ENCODE measurements around the gene CFAP58.

CFAP58 gene

DNA sequence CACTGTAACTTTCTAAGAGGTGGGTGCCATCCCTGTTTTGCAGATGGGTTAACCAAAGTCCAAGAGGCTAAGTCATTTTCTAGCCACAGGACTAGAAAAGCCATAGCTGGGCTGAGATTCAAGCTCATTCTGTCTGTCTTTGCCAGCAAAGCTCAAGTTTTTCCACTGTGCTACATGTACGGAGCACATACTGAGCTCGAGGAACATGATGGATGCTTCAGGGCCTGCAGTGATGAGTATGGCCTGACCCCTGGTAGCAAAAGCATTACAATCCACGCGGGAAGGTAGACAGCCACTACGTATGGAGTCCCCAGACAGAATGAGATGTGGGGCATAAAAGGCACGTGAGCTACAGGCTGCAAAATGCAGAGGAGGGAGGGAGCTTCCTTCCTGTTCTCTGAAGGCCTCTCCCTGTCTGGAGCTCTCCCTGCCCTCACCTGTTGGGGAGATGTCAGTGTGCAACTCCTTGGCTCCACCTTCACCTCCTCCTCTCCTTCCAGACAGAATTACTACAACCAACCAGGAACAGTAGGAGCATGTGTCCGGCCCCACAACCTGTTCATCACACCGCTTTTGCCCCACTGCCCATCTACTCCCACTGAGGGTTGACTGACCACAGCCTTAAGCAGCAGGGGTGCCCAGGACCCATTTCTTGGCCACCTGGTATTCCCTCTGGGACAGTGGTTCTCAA, 31.8 kb upstream of the CFAP58 start:
- no peak for DNase-seq

DNA sequence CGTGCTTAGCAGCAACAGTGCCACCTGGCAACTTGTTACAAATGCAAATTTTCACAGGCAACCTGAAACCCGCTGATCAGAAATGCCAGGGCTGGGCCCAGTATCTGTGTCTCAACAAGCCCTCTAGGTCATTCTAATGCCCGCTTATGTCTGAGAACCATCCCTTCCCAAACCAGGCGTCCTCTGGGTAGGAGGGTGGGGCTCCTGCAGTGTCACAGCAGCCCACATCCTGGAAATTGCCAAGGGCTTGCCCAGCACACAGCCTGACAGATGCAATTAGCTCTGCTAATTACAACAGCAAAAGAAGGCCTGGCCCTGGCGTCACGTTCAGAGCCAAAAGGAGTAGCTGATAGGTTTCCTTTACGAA, 31.2 kb upstream of the CFAP58 start:
- DNase-seq, result no peak

DNA sequence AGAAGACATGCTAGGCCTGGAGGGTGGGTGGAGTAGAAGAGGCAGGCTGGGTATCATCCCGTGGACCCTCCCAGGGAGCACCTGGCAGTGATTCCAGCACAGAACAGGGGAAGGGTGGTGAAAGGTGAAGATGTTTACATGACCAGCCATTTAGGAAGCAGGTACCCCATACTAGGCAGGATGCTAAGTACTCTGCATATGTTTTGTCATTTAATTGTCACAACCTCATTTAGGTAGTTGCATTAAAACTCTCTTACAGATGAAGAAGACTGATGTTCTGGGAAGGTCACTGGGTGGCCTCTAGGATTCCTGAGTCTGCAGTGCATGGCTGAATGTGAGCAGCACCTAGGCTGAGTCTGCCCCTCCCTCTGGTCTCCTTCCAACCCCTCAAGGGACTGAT, 30.5 kb upstream of the CFAP58 start:
- DNase-seq, result no peak

DNA sequence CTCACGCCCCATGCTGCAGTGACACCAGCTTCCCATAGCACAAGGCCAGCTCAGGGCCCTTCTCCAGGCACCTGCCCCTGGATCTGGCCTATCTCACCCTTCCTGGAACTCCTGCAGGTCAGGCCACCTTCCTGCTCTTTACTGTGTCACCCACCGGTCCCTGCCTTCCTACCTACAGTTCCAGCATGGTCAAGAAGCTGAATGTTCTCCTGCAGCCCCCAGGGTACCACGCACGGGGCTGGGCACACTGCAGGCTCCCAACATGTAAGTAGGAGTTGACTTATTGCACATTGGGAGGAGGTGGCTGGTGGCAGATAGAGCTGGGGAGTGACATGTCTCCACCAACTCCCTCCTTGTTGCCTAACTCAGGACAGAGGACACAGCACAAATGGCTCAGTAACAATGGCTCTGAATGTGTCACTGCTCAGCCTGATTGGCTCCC, 29.9 kb upstream of the CFAP58 start:
- DNase-seq, result no peak

DNA sequence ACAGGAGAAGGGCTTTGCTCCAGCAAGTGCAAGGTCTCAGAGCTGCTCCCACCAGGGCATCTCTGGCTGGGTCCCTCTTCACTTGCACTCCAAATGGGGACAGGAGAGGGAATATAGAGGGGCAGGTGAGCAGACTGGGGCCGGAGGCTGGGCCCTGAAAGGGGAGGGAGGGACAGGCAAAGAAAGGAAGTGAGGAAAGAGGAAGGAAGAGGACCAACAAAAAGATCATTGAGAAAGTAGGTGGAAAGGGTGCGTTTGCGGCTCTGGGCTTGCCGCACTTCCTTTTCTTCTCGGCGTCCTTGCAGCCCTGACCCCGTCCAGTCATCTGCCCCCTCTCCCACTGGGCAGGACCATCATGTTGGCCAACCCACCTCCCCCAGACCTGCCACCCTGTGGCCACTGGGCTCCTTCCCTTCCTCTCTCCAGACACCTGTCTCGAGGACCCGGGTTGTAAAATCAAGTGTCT, 29.4 kb upstream of the CFAP58 start:
- DNase-seq, result no peak

DNA sequence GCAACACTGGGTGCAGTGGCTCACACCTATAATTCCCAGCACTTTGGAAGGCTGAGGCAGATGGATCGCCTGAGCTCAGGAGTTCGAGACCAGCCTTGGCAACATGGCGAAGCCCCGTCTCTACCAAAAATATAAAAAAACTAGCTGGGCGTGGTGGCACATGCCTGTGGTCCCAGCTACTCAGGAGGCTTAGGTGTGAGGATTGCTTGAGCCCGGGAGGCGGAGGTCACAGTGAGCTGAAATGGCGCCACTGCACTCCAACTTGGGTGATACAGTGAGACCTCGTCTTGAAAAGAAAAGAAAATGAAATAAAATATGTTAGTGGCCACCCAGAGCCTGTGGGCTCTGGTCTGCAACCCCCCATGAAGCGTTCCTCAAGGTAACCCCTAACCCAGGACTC, 28.7 kb upstream of the CFAP58 start:
- DNase-seq, result no peak

DNA sequence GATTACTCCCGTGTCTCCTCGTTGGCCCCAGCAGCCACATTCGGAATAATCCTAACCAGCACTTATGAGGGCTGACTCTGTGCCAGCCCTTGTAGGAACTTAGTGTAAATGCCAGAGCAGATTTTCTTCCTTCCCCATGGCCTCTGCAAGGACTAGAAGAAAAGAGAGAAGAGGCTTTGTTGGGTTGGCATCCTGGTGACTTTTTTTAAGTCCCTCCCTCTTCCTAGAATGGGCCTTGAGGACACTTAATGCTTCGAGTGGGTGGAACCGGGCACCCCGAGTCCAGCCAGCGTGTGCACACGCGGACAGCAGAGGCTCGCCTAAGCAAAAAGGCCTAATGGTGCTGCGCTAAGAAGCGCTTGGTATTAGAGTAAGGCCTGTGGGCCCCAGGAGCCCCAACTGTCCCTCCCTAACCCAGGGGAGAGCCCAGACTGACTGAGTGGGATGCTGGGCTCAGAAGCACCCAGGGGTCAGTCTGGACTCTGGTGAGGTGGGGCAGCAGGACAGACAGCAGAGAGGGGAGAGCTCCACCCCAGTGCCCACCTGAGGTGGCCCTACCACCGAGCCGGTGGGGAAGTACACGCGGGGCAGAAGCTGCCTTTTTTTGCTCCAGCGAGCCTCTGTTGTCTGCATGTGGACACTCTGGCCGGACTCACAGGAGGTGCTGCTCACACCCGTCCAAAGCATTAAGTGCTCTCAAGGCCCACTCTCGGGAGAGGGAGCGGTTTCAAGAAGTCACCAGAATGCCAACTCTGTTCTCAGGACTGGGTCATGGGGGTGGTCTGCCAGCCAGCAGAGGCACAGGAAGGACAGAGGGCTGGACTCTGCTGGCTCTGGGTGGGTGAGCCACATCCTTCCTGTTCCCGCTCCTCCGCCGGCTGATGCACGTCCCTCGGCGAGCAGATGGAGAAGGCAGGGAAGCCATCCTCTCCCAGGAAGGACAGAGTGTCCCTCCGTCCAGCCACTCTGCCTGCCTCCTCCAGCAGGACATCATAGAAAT, 27.9 kb upstream of the CFAP58 start:
- no peak for DNase-seq

DNA sequence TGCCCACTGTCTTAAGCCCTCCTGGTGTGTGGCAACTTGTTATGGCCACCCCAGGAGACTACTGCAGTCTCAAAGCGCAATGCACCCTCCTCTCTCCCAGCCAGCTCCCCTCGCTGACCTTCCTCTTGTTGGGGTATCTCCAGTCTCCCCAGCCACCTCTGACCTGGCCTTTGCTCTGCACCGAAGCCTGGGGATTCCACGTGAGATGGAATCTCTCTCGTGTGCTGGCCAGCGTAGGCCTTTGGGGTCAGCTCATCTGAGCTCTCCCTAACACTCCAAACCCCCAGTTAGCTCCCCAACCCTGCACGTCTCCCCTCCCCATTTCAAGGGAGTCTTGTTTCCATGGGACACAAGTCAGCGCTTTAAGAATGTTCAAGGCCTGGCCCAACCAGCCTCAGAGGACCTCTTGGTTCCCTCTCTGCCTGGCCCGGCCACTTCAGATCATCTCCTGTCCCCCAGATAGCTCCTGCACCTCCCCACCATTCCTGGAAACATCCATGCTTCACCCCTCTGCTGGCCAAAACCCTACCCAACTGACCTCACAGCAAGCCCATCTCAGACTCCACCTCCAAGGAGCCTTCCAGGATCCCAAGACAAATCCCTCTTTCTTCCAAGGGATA, 26.5 kb upstream of the CFAP58 start:
- no peak for DNase-seq

DNA sequence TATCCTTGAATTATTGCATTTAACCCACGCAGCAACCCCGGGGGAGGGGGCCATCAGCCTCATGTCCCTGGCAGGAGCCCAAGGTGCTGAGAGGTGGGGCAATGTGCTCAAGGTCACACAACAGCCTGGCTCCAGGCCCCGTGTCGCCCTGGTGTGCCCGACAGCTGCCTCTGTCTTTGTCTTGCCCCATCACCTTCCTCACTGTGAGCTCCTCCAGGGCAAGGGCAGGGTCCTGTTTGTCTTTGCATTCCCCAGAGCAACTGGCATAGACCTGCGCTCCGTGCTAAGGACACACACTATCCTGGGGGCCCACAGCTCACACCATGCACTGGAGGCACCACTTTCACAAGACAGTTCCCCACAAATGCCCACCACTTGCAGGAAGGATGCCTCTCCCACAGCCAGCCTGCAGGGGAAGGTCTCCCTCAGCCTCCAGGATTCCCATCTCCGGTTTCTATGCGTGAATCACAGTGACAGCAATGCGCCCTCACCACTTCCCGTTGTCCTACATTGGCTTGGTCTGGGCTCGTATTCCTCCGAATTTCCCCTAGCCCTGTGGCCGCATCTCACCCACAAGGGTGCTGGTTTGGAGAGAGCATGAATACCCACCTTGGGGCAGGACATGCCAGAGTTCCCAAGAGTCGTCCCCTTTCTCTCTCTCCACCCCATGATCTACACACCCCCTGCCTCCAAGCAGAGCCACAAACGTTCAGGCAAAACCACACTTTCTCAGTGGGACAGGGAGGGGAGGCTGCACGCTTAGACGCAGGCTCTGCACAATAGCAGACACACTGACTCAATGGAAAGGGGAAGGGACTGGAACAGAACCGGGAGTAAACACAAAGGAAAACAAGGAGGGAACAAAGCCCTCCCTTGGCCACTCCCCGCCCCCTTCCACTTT, 25.6 kb upstream of the CFAP58 start:
- peak; percentile 86 for DNase-seq

DNA sequence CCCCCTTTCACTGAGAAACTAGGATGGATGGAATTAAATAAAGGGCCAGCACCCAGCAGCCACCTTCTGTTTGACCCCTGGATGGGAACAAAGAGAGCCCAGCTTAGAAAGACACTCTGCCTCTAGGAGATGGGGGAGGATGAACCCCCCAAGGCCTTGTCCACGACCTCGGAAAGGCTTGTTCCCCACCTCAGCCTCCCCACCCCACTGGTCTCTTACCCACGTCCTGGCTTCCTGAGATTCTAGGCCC, 25.1 kb upstream of the CFAP58 start:
- DNase-seq, result no peak

DNA sequence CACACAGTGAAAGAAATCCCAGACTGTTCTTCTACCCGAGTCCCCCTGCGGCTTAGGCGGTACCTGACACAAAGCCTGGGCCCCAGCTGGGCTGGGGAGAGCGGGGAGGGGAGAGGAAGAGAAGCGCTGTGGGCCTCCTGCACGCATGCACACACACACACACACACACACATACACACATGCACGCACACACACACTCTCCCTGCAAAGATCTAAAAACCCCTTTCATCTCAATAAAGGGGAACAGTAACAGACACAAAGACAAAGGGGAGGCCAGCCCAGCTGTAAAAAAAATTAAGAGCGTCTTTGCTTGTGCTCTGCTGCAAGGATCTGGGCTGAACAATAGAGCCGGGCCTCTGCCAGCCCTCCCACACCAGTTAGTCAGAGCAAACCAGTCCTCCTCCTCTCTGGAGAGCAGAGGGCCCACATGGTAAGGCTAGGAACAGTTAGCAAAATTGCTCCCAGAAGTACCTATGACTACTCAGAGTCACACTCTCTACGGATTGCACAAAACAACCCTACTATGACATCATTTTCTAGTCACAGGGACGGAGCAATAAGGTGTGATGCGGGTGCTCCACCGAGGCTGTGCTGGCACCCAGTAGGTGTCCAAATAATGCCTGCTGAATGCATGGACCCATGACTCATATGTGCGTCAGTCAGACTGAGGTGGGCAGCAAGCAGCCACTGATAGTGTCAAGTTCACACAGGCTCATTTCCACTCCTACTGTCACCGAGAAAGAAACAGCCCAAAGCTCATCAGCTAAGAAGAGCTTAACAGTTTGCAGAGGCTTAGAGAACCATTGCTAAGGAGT, 24.5 kb upstream of the CFAP58 start:
- peak; percentile 90 for DNase-seq

DNA sequence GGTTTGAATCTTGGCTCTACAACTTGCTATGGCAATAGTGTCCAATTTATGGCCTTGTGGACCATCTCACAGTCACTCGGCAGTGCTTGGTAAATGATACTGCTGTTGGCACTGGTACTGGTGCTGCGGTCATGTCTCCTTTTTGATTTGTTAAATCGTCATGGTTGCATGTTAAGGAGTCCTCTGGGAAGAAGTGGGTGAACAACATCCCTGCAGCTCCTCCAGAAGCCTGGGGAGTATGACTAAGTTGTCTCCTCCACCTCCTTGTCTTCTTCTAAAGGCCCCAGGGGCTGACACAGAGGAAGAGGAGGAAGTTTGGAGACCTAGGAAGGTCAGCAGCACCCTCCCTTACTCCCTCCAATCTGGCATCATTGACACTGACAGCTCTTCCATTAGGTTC, 23.9 kb upstream of the CFAP58 start:
- peak; percentile 78 for DNase-seq

DNA sequence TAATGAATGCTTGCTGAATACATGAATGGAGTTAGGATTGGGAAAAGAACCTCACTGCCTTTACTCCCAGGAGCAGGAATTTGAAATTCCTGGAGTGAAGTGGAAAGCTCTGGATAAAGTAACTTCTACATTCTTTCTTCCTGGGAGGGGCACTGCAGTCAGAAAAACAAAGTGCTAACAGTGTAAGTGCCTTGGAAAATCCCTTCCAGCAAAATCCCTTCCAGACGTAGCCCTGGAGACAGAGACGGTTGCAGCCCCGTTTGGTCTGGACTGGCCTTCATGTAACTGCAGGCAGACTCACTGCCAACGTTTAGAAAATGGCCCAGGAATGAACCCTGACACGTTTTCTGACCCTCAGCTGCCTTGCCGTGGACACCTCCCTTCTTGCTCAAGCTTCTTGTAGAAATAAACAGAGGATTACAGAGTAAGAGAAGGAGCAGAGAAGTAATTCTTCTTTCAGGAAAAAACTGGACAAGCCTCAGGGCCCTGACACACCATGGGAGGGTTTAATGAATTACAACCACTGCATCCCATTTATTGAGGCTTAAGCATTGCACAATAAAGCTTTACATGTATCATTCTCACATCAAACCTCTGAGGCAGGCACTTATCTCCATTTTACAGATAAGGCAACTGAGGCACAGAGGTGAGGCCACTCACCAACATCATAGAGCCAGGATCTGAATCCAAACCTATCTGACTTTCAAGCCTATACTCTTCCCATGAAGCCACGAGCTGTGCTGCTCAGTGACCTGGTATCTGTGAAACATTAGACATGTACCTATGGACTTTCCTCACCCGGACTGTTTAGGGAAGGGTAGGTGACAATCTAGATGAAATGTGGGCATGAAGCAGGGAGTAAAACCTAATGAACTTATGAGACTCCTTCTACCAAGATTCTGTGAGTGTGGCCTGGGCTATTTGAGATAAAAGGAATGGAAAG, 23.2 kb upstream of the CFAP58 start:
- peak; percentile 74 for DNase-seq

DNA sequence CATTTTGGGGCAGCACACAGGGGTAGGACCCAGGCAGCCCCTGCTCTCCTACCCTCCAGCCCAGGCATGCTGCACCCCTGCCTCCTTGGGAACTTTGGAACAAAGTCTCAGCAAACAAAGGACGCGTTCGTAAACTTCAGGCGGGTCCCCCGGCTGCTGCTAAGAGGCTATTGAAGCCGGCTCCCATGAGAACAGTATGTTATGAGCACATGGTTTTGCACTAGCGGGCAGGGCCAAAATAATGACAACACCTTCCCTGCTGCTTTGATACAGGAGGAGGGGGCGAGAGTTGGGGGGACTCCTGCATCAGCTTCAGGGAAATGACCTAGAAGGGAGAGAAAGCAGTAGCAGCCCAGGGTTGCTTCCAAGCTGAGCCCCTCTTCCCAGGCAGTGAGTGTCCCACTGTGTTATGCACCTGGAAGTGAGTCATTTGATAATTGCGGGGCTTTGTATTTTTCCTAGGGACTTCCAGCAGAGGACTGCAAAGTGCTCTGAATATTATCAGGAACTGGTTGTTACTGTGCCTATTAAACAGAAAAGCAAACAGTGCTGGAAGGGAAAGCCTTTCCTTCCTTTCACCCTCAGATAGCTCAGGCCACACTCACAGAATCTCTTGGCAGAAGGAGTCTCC, 22.3 kb upstream of the CFAP58 start:
- DNase-seq, result peak; percentile 66

DNA sequence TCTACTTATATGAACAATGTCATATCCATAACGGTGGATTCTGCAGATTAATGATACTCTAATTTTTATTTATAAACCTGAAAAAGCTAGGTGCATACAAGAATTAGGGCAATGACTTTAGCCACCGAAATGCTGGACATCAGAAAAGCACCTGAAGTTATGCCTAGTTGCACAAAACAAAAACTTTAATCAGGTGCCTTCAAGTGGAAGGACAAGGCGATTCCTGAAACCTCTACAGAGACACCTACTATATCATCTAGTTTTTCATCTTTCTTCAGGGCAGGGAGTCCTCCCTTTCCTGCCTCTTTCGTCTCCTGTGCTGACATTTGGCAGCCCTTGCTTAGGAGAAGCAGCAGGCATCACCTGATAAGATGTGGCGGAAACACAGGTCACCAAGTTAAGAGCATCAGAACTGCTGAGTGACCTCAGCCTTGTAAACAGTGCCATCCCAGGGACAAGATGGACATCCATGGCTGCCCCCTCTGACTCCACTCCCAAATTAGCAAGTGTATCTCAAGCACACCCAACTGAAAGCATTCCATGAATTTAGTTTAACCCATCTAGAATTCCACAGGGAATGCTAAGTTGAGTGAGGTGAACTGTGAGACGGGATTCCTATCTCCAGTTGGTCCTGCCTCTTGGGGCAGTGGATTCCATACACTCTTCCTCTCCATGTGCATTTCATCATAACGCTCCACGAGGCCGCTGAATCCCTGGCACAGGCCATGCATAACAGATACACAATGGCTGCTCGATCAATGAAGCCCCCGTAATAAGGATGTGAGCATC, 21.2 kb upstream of the CFAP58 start:
- DNase-seq, result peak; percentile 63

DNA sequence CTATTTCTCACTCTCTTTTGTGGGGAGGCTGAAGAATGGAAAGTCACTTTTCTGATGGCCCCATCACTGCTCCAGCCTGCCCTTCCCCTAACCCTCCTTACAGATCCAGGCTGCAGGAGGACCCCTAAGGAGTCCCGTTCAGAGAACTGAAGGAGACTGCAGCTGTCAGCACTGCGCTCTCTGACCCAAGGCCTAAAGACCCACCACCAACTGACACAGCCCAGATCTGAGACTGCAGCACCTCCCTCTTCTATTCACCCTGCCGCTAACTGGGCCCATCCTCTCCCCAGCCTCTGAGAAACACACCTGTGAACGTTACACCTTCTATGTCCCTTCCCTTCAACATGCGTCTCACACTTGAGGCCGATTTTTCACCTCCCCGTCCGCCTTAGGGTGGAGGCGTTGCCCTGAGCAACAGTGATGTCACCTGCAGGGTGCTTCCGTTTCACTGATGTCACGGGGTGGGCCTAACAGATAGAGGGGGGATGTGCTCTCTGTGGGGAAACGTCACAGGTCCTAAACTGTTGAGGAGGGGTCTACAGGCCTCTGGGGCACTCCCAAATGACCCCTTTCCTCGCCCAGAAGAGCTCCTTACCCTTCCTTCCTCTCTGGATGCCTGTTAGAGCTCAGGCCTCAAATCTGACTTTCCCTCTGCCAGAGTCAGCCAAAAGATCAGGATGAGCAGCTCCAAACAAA, 20.5 kb upstream of the CFAP58 start:
- no peak for DNase-seq

DNA sequence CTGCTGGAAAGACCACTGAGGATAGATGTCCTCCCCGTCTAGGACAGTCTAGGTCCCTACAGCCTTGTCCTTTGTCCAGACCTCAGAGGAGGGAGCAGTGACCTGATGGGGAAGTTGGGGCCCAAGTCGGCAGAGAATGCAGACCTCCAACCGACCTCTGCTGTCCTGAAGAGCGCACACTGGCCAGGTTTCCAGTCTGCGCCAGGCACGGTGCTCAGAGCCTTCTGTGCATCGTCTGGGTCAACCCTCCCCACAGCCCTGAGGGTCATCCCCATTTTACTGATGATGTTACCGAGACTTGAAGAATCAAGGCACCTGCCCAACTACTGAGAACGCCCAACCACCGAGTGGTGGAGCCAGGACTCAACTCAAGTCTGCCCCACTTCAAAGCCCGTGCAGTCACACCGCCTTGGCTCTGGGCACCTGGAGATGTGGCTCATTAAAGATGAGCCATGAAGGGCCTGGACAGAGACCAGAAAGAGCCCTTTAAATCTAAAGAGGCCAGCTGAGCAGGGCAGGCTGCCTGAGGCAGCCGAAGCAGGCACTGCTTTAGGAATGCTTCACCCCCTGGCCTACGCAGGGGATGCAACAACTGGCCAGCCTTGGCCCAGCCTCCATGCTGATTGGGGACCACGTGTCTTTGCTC, 19.8 kb upstream of the CFAP58 start:
- DNase-seq, result no peak

DNA sequence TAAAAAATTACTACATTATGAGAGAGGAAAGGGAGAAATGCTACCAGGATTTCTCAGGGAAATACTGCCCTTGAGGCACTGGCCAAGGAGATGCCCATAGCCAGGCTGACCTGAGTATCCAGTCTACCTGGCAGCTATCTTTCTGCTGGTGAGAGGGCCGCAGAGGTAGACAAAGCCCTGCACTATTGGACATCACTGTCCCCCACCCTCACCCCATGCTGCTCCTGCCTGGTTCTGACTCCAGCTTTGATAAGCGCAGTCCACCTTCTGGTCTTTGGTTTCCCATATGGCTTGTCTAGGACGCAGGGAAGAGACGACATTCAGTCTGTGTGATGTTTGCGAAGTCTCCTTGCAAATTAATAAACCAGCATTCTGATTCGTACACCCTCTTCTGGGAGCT, 19.1 kb upstream of the CFAP58 start:
- DNase-seq, result no peak
